HepG2 (cell line): Measurements from ENCODE around the gene PSMG4. TPM values are rescaled to one million over a fixed set of nuclear protein-coding genes. Genes with fewer than 3 reads are reported as not detected.

Experiments
- ATAC-seq: fragments of 200-7000 bp; cut with Tn5 transposase; 3 replicates; pipeline ENCODE4 v1.9.1; 2020; ENCODE audit warnings: mild to moderate bottlenecking, moderate library complexity
- BruUV-seq: library from RNA; stranded (reverse); fragments of 400-500 nt; replicated peaks from 2 replicates; lab custom pipeline; 2021; lab: Mats Ljungman, UMichigan
- CTCF ChIA-PET: fragments of 300-600 bp; formaldehyde crosslinking; extraction: SDS; loops from one replicate; lab custom pipeline; 2021; ENCODE audit warnings: low total read pairs, inconsistent platforms, low intra/inter-chr PET ratio; lab: Yijun Ruan, JAX
- POLR2A ChIA-PET: fragments of 350-600 bp; sonication (Branson Sonifier 250); formaldehyde crosslinking; loops from one replicate; lab custom pipeline; 2020; ENCODE audit warnings: antibody characterized with exemption, inconsistent platforms; lab: Yijun Ruan, JAX
- DNase-seq: peaks from one replicate; pipeline ENCODE4 v3.0.0-alpha.2; 2015; ENCODE audit warnings: low spot score
- FAIRE-seq: peaks from 3 replicates; lab custom pipeline; 2011; peaks lifted over from hg19 to GRCh38; lab: Jason Lieb, UNC
- H2AFZ ChIP-seq: one replicate; pipeline ENCODE4 v1.6.1; 2011; ENCODE audit warnings: low read length, inconsistent platforms
- H3K27ac ChIP-seq: fragments of 300-600 bp; 3 replicates; pipeline ENCODE4 v1.8.0; 2011; ENCODE audit warnings: mixed run types, mild to moderate bottlenecking, mixed read lengths, low read length, inconsistent platforms; ENCODE audit not compliant: insufficient read depth; ENCODE audit errors: extremely low read length
- H3K27me3 ChIP-seq, 2 experiments: fragments of 200-600 bp in 1 of 2; 2 replicates in 1 of 2; 3 replicates in 1 of 2; pipeline versions ENCODE4 v1.6.0 to v1.8.0; 2011; ENCODE audit warnings: low read length in 2 of 2, mild to moderate bottlenecking in 2 of 2, moderate library complexity in 2 of 2, inconsistent platforms in 1 of 2; ENCODE audit not compliant: insufficient read depth in 2 of 2, control insufficient read depth in 1 of 2
- H3K36me3 ChIP-seq, 2 experiments: fragments of 200-600 bp in 1 of 2; replicated peaks in 1 of 2; 2 replicates in 1 of 2; 3 replicates in 1 of 2; pipeline versions ENCODE4 v1.5.1 to v1.8.0; 2011; ENCODE audit warnings: low read length in 2 of 2, inconsistent platforms in 1 of 2; ENCODE audit not compliant: insufficient read depth in 2 of 2, control insufficient read depth in 1 of 2
- H3K4me1 ChIP-seq: 2 replicates; pipeline ENCODE4 v1.5.1; 2012; ENCODE audit warnings: low read length, inconsistent platforms; ENCODE audit not compliant: insufficient read depth
- H3K4me2 ChIP-seq: 2 replicates; pipeline ENCODE4 v1.6.0; 2011; ENCODE audit warnings: low read depth, low read length, inconsistent platforms
- H3K4me3 ChIP-seq, 3 experiments: fragments of 200-600 bp in 1 of 3; sonication (generic), shearing (Covaris generic) in 1 of 3; replicated peaks in 1 of 3; 2 replicates each; pipeline ENCODE4 v1.5.1; 2011 to 2016; ENCODE audit warnings: low read length in 3 of 3, inconsistent platforms in 2 of 3, low read depth in 2 of 3, mild to moderate bottlenecking in 2 of 3, control low read depth in 1 of 3, mixed read lengths in 1 of 3; ENCODE audit not compliant: insufficient read depth in 1 of 3
- H3K79me2 ChIP-seq: one replicate; pipeline ENCODE4 v1.6.1; 2011; ENCODE audit warnings: low read length, inconsistent platforms; ENCODE audit not compliant: insufficient read depth
- H3K9ac ChIP-seq: 2 replicates; pipeline ENCODE4 v1.6.0; 2011; ENCODE audit warnings: mild to moderate bottlenecking, low read depth, low read length, inconsistent platforms; ENCODE audit not compliant: insufficient read depth
- H3K9me3 ChIP-seq: 2 replicates; pipeline ENCODE4 v1.5.1; 2012; ENCODE audit warnings: mild to moderate bottlenecking, low read length
- H4K20me1 ChIP-seq: 2 replicates; pipeline ENCODE4 v1.6.0; 2011; ENCODE audit warnings: inconsistent platforms, mild to moderate bottlenecking, low read length, moderate library complexity; ENCODE audit not compliant: insufficient read depth
- ARID3A ChIP-seq: IDR thresholded peaks from 2 replicates; pipeline ENCODE4 v1.6.1; 2012; ENCODE audit warnings: low read depth, low read length, improper control_type of control experiment
- CEBPG ChIP-seq: IDR thresholded peaks from 2 replicates; pipeline ENCODE4 v1.6.1; 2016
- DNMT1 ChIP-seq: sonication (generic); formaldehyde crosslinking; IDR thresholded peaks from 2 replicates; pipeline ENCODE4 v1.5.1; 2020; ENCODE audit warnings: mild to moderate bottlenecking, missing genetic modification reagents
- E2F2 ChIP-seq: sonication (generic); formaldehyde crosslinking; IDR thresholded peaks from 2 replicates; pipeline ENCODE4 v1.4.0; 2020; ENCODE audit warnings: missing genetic modification reagents, borderline replicate concordance
- ETV6 ChIP-seq: sonication (generic); formaldehyde crosslinking; conservative IDR thresholded peaks from 2 replicates; pipeline ENCODE4 v1.4.0; 2020; ENCODE audit warnings: missing genetic modification reagents
- ONECUT2 ChIP-seq: sonication (generic); formaldehyde crosslinking; IDR thresholded peaks from 2 replicates; pipeline ENCODE4 v1.4.0; 2020; ENCODE audit warnings: missing genetic modification reagents
- ZBTB2 ChIP-seq: sonication (generic); formaldehyde crosslinking; IDR thresholded peaks from 2 replicates; pipeline ENCODE4 v1.8.0; 2022; ENCODE audit warnings: low read depth, missing genetic modification reagents
- ZHX1 ChIP-seq: sonication (generic); formaldehyde crosslinking; IDR thresholded peaks from 2 replicates; pipeline ENCODE4 v1.8.1; 2022; ENCODE audit warnings: low read depth, mild to moderate bottlenecking, missing genetic modification reagents
- ZNF281 ChIP-seq: sonication (generic); formaldehyde crosslinking; IDR thresholded peaks from 2 replicates; pipeline ENCODE4 v1.4.0; 2020; ENCODE audit warnings: missing genetic modification reagents, borderline replicate concordance
- ZNF431 ChIP-seq: sonication (generic); formaldehyde crosslinking; IDR thresholded peaks from 2 replicates; pipeline ENCODE4 v1.9.0; 2022; ENCODE audit warnings: missing genetic modification reagents, low read depth, mild to moderate bottlenecking, borderline replicate concordance
- ZNF776 ChIP-seq: sonication (generic); formaldehyde crosslinking; IDR thresholded peaks from 2 replicates; pipeline ENCODE4 v1.4.0; 2020; ENCODE audit warnings: mild to moderate bottlenecking, missing genetic modification reagents
- ZNF83 ChIP-seq: sonication (generic); formaldehyde crosslinking; IDR thresholded peaks from 2 replicates; pipeline ENCODE4 v1.4.0; 2020; ENCODE audit warnings: missing genetic modification reagents, mild to moderate bottlenecking, borderline replicate concordance
- WGBS: methylation state at CpG from one replicate; pipeline ENCODE4 v1.1.6; 2017; ENCODE audit warnings: low lambda C conversion rate; 5-methylcytosine and 5-hydroxymethylcytosine counted together
- in situ Hi-C: cut with HindIII; loops from 2 replicates; pipeline ENCODE4 v1.10.0; 2017; ENCODE audit warnings: low pct_unique_long_range_greater_than_20kb; ENCODE audit not compliant: extremely low pct_ligation_motif_present
- intact Hi-C: fragments of 100-400 bp; cut with micrococcal nuclease; formaldehyde crosslinking; loops from one replicate; pipeline ENCODE4 v1.10.0; 2022; ENCODE audit not compliant: unreplicated experiment
- polyA plus RNA-seq, 8 experiments: library from polyadenylated mRNA; depleted of rRNA in 3 of 8; stranded (reverse) in 7 of 8; unstranded in 1 of 8; fragments of >200 nt; fragmentation: Illumina TruSeq in 4 of 8; extraction: Trizol in 4 of 8; gene quantifications; 2 replicates each; pipeline versions ENCODE4 v1.2.1 to v1.2.3, GENCODE V29; 2011 to 2016; ENCODE audit warnings: low read depth in 4 of 8, missing spikeins in 1 of 8, mixed read lengths in 1 of 8; ENCODE audit not compliant: insufficient read depth in 1 of 8
- total RNA-seq, 5 experiments: library from RNA; depleted of rRNA; stranded (reverse); fragments of >200 nt; fragmentation: Illumina TruSeq; extraction: Trizol; gene quantifications; 2 replicates each; pipeline ENCODE4 v1.2.3, GENCODE V29; 2016; ENCODE audit warnings: low read depth in 1 of 5

The PSMG4 gene
- total and polyA plus RNA-seq, 2 of the 13 experiments (the other 11 are each of a cell fraction or from before 2014, with no cell fraction given), result 28.5 to 32.8 TPM

- H3K4me2 ChIP-seq, result no peak overlapping the region
- H3K79me2 ChIP-seq, result no peaks in the 10 kb centered on the region
- intact Hi-C loops (no loop called here), in situ Hi-C loops (no loop called here)
- no peaks in the 10 kb centered on the region for H3K4me1 ChIP-seq
- ATAC-seq (no peak), FAIRE-seq (no peak), DNase-seq (no peak)
- H3K4me3 ChIP-seq, result no peak overlapping the region
- H3K27ac ChIP-seq, result no peak overlapping the region
- H3K27me3 ChIP-seq, result peaks cover 6 to 47% of the 10 kb centered on the region in 2 experiments
- no peaks in the 10 kb centered on the region for H4K20me1 ChIP-seq
- no peak overlapping the region for H2AFZ ChIP-seq
- H3K9me3 ChIP-seq, result no peaks in the 10 kb centered on the region
- H3K36me3 ChIP-seq, result no peaks in the 10 kb centered on the region
- CTCF ChIA-PET, result no interaction called here
- H3K9ac ChIP-seq, result no peak overlapping the region
- POLR2A ChIA-PET, result no interaction called here
- BruUV-seq, result no TSS peak
- WGBS, result 23% methylated on average over 2 of the region's 2 CpGs
- no peak for TF ChIP-seq ARID3A
- no peak for TF ChIP-seq ZNF281
- no peak for TF ChIP-seq ZHX1 (CRISPR knock-in tag)
- TF ChIP-seq ZNF83 (CRISPR knock-in tag), result no peak
- TF ChIP-seq ZNF776 (CRISPR knock-in tag), result no peak
- no peak for TF ChIP-seq ONECUT2
- no peak for TF ChIP-seq ZBTB2
- TF ChIP-seq DNMT1 (CRISPR knock-in tag), result no peak
- no peak for TF ChIP-seq ETV6 (CRISPR knock-in tag)
- TF ChIP-seq E2F2 (CRISPR knock-in tag), result no peak
- TF ChIP-seq CEBPG, result no peak
- TF ChIP-seq ZNF431 (CRISPR knock-in tag), result no peak
Measured at GRCh38 chr6:3220366-3220765, 38.4 kb upstream of the PSMG4 start.
